ENCODE data around the gene LAMA2. TPM values are rescaled to one million over a fixed set of nuclear protein-coding genes. Genes with fewer than 3 reads are reported as not detected.
A peak's percentile ranks its signal among the peaks of the same experiment; 100 is the strongest.

The LAMA2 gene
- total and polyA plus RNA-seq, 4 donors = 5.2 to 105 (median 45.9) TPM

DNA sequence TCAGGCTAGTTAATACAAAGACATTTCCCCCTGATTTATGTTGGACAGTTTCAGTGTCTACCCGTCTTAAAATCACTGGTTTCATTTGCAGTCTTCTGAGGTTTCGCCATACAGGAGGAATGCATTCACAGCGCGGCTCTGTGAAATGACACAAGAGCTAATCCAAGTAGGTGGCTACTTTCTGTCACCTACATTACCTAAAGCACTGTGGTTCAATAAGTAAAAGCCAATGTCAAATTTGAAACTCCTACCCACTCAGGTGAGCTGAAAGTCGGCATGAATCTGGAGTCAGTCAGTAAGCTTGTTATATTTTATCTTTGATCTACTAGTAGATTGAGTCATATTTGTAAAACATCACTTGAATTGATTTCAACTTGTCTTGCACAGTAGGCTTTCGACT, 370.8 kb downstream of the LAMA2 start:
- no peak overlapping the region for H3K27ac ChIP-seq (ENCODE audit: low read depth in 1 of 2, low read length in 1 of 2)
- H3K9ac ChIP-seq (ENCODE audit: insufficient read depth in 1 of 2, low read length in 2 of 2) = no peak overlapping the region
- peaks cover 0 to 13% (median 6%) of the 10 kb centered on the region in 5 donors for H3K4me1 ChIP-seq (ENCODE audit: control insufficient read depth in 5 of 5, insufficient read depth in 5 of 5, low read length in 5 of 5)
- H3K36me3 ChIP-seq (ENCODE audit: control insufficient read depth in 4 of 4, insufficient read depth in 4 of 4, low read length in 4 of 4) = peaks cover 0 to 3% (median 0%) of the 10 kb centered on the region in 4 donors
- DNase-seq (no peak), ATAC-seq (ENCODE audit: insufficient read depth, low FRiP score) (no peak)
- TF ChIP-seq, protein P1, sequence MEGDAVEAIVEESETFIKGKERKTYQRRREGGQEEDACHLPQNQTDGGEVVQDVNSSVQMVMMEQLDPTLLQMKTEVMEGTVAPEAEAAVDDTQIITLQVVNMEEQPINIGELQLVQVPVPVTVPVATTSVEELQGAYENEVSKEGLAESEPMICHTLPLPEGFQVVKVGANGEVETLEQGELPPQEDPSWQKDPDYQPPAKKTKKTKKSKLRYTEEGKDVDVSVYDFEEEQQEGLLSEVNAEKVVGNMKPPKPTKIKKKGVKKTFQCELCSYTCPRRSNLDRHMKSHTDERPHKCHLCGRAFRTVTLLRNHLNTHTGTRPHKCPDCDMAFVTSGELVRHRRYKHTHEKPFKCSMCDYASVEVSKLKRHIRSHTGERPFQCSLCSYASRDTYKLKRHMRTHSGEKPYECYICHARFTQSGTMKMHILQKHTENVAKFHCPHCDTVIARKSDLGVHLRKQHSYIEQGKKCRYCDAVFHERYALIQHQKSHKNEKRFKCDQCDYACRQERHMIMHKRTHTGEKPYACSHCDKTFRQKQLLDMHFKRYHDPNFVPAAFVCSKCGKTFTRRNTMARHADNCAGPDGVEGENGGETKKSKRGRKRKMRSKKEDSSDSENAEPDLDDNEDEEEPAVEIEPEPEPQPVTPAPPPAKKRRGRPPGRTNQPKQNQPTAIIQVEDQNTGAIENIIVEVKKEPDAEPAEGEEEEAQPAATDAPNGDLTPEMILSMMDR (IDR thresholded peaks at IDR 0.05; ENCODE audit: control extremely low read depth, extremely low read depth) = no peak
- H3K4me3 ChIP-seq = no peak overlapping the region
- WGBS, 2 donors = 77 to 78% methylated on average over 6 of the region's 6 CpGs
- H3K9me3 ChIP-seq (ENCODE audit: control insufficient read depth in 4 of 4, insufficient read depth in 3 of 4, low read length in 3 of 4) = no peaks in the 10 kb centered on the region
- no peaks in the 10 kb centered on the region for H3K27me3 ChIP-seq (ENCODE audit: control insufficient read depth in 3 of 3, insufficient read depth in 3 of 3, low read length in 2 of 3)

DNA sequence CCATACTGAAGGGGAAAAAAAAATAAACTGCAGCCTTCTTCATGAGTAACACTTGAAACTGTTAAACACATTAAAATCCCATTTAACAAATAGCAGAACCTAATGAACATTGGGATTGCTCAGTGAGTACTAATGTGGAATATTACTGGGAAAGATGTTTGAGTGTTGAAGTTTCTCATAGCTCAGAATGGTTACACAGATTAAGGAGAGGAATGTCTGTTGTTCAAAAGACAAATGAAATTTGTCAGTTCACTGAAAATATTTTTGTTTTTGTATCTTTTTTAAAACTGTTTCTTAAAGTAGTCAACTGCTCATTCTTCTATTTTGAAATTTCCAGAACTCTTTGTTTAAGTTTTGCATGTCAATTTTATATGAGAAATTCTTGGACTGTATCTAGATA, 374.3 kb downstream of the LAMA2 start:
- Histone ChIP-seq H3K9ac (ENCODE audit: insufficient read depth in 1 of 2, low read length in 2 of 2) (no peak overlapping the region), H3K4me1 (ENCODE audit: control insufficient read depth in 5 of 5, insufficient read depth in 5 of 5, low read length in 5 of 5) (peaks cover 0 to 13% (median 5%) of the 10 kb centered on the region in 5 donors), H3K36me3 (ENCODE audit: control insufficient read depth in 4 of 4, insufficient read depth in 4 of 4, low read length in 4 of 4) (peaks cover 0 to 8% (median 0%) of the 10 kb centered on the region in 4 donors), H3K27me3 (ENCODE audit: control insufficient read depth in 3 of 3, insufficient read depth in 3 of 3, low read length in 2 of 3) (no peaks in the 10 kb centered on the region), H3K27ac (ENCODE audit: low read depth in 1 of 2, low read length in 1 of 2) (no peak overlapping the region), H3K9me3 (ENCODE audit: control insufficient read depth in 4 of 4, insufficient read depth in 3 of 4, low read length in 3 of 4) (no peaks in the 10 kb centered on the region), H3K4me3 (no peak overlapping the region)
- ATAC-seq (ENCODE audit: insufficient read depth, low FRiP score) = no peak
- TF ChIP-seq, protein P1 (IDR thresholded peaks at IDR 0.05; ENCODE audit: control extremely low read depth, extremely low read depth) = no peak
- peak in 2 of 3 donors; percentile 57 to 73 for DNase-seq

DNA sequence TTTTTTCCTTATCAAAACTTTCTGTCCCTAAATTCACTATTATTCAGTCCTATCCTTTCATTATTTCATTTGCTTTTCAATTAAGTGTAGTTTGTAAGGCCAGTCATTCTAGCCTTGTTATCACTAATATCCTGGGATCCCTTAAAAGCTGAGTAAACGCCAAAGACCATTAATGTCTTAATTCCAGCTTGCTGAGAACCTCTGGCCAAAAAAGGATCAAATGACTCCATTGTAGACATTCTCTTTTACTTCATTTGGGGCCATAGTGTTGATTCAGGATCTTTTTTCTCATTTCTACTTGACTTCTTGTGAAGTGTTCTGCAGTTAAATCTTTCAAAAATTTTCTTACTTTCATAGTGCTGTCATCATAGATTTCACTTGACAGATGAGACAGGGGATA, 379.7 kb downstream of the LAMA2 start:
- Histone ChIP-seq H3K4me1 (ENCODE audit: control insufficient read depth in 5 of 5, insufficient read depth in 5 of 5, low read length in 5 of 5) (peaks cover 0 to 14% (median 9%) of the 10 kb centered on the region in 5 donors), H3K9ac (ENCODE audit: insufficient read depth in 1 of 2, low read length in 2 of 2) (no peak overlapping the region), H3K4me3 (no peak overlapping the region), H3K9me3 (ENCODE audit: control insufficient read depth in 4 of 4, insufficient read depth in 3 of 4, low read length in 3 of 4) (no peaks in the 10 kb centered on the region), H3K27me3 (ENCODE audit: control insufficient read depth in 3 of 3, insufficient read depth in 3 of 3, low read length in 2 of 3) (no peaks in the 10 kb centered on the region), H3K36me3 (ENCODE audit: control insufficient read depth in 4 of 4, insufficient read depth in 4 of 4, low read length in 4 of 4) (peaks cover 0 to 6% (median 2%) of the 10 kb centered on the region in 4 donors), H3K27ac (ENCODE audit: low read depth in 1 of 2, low read length in 1 of 2) (no peak overlapping the region)
- TF ChIP-seq, protein P1 (IDR thresholded peaks at IDR 0.05; ENCODE audit: control extremely low read depth, extremely low read depth) = no peak
- 47 to 57% methylated on average over 1 of the region's 1 CpG for WGBS, 2 donors
- ATAC-seq (ENCODE audit: insufficient read depth, low FRiP score) (no peak), DNase-seq (peak in 2 of 3 donors; percentile 83 to 90)

DNA sequence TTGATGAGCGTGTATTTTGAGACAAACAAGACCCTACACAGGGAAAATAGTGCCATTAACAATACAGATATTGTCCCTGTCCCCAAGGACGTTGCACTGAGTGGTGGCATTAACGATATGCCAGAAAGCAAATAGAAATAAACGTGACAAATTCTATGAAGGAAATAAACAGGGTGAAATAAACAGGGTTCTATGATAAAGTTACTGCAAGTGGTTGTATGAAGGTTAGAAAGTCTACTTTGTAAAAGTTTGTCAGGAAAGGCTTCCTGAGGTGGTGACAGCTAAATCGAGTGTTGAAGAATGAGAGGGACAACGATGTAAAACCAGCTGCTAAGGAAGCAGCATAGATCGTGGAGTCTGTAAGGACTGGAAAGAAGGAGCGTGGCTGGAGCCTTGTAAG, 380.2 kb downstream of the LAMA2 start:
- Histone ChIP-seq H3K9ac (ENCODE audit: insufficient read depth in 1 of 2, low read length in 2 of 2) (peak overlapping the region in 1 of 2 donors; percentile 57), H3K27ac (ENCODE audit: low read depth in 1 of 2, low read length in 1 of 2) (no peak overlapping the region), H3K4me1 (ENCODE audit: control insufficient read depth in 5 of 5, insufficient read depth in 5 of 5, low read length in 5 of 5) (peaks cover 0 to 14% (median 9%) of the 10 kb centered on the region in 5 donors), H3K36me3 (ENCODE audit: control insufficient read depth in 4 of 4, insufficient read depth in 4 of 4, low read length in 4 of 4) (peaks cover 0 to 6% (median 2%) of the 10 kb centered on the region in 4 donors), H3K9me3 (ENCODE audit: control insufficient read depth in 4 of 4, insufficient read depth in 3 of 4, low read length in 3 of 4) (no peaks in the 10 kb centered on the region), H3K4me3 (no peak overlapping the region), H3K27me3 (ENCODE audit: control insufficient read depth in 3 of 3, insufficient read depth in 3 of 3, low read length in 2 of 3) (no peaks in the 10 kb centered on the region)
- TF ChIP-seq, protein P1 (IDR thresholded peaks at IDR 0.05; ENCODE audit: control extremely low read depth, extremely low read depth) = no peak
- DNase-seq = peak; percentile 18 to 80 (median 73)
- ATAC-seq (ENCODE audit: insufficient read depth, low FRiP score) = no peak
- 59 to 70% methylated on average over 8 of the region's 8 CpGs for WGBS, 2 donors
